HEK293 (cell line): ENCODE measurements around the gene P2RY11.

ENCODE experiments used
- SCRT2 ChIP-seq: fragments of 450-650 bp; formaldehyde crosslinking; IDR thresholded peaks from 2 replicates; pipeline ENCODE4 v1.5.1; 2016; ENCODE audit warnings: missing biosample characterization, missing genetic modification characterization
- SETDB1 ChIP-seq: IDR thresholded peaks from one replicate; pipeline ENCODE4 v1.6.1; 2017; ENCODE audit warnings: mild to moderate bottlenecking, low read length, moderate library complexity, mixed read lengths; ENCODE audit not compliant: insufficient read length
- YY1 ChIP-seq: fragments of 450-650 bp; formaldehyde crosslinking; IDR thresholded peaks from 2 replicates; pipeline ENCODE4 v1.5.1; 2018; ENCODE audit warnings: missing biosample characterization, missing genetic modification characterization
- ZBTB21 ChIP-seq: fragments of 450-650 bp; formaldehyde crosslinking; IDR thresholded peaks from 2 replicates; pipeline ENCODE4 v1.5.1; 2017; ENCODE audit warnings: missing biosample characterization, missing genetic modification characterization
- ZBTB44 ChIP-seq: fragments of 450-650 bp; IDR thresholded peaks from 2 replicates; pipeline ENCODE4 v1.5.1; 2018; ENCODE audit warnings: missing biosample characterization, mild to moderate bottlenecking, missing genetic modification characterization
- ZNF19 ChIP-seq: fragments of 450-650 bp; formaldehyde crosslinking; IDR thresholded peaks from 2 replicates; pipeline ENCODE4; 2016; ENCODE audit warnings: missing biosample characterization, missing genetic modification characterization, low read depth
- ZNF23 ChIP-seq: fragments of 450-650 bp; formaldehyde crosslinking; IDR thresholded peaks from 2 replicates; pipeline ENCODE4 v1.5.1; 2016; ENCODE audit warnings: missing biosample characterization, missing genetic modification characterization, borderline replicate concordance
- ZNF514 ChIP-seq: fragments of 450-650 bp; formaldehyde crosslinking; IDR thresholded peaks from 2 replicates; pipeline ENCODE4 v1.5.1; 2016; ENCODE audit warnings: missing biosample characterization, missing genetic modification characterization
- ZNF664 ChIP-seq: fragments of 450-650 bp; formaldehyde crosslinking; IDR thresholded peaks from 2 replicates; pipeline ENCODE4 v1.5.1; 2016; ENCODE audit warnings: missing biosample characterization, missing genetic modification characterization
- ZNF785 ChIP-seq: fragments of 450-650 bp; formaldehyde crosslinking; IDR thresholded peaks from 2 replicates; pipeline ENCODE4 v1.5.1; 2016; ENCODE audit warnings: missing biosample characterization, missing genetic modification characterization
- TF ChIP-seq, protein P1 (sequence below): fragments of 450-650 bp; formaldehyde crosslinking; IDR thresholded peaks from 2 replicates; pipeline ENCODE4 v1.5.1; 2016; ENCODE audit warnings: missing biosample characterization, missing genetic modification characterization
- TF ChIP-seq, protein P2 (sequence below): fragments of 450-650 bp; formaldehyde crosslinking; IDR thresholded peaks from 2 replicates; pipeline ENCODE4 v1.5.1; 2016; ENCODE audit warnings: missing biosample characterization, missing genetic modification characterization
- TF ChIP-seq, protein P3 (sequence below): fragments of 450-650 bp; formaldehyde crosslinking; IDR thresholded peaks from 2 replicates; pipeline ENCODE4 v1.5.1; 2016; ENCODE audit warnings: missing biosample characterization, missing genetic modification characterization

GRCh38 chr19:10086591-10087192, 24.8 kb upstream of the P2RY11 start:
- no peak for TF ChIP-seq ZNF19 (tag by site-specific recombination)
- no peak for TF ChIP-seq YY1 (tag by site-specific recombination)
- TF ChIP-seq, protein P1, sequence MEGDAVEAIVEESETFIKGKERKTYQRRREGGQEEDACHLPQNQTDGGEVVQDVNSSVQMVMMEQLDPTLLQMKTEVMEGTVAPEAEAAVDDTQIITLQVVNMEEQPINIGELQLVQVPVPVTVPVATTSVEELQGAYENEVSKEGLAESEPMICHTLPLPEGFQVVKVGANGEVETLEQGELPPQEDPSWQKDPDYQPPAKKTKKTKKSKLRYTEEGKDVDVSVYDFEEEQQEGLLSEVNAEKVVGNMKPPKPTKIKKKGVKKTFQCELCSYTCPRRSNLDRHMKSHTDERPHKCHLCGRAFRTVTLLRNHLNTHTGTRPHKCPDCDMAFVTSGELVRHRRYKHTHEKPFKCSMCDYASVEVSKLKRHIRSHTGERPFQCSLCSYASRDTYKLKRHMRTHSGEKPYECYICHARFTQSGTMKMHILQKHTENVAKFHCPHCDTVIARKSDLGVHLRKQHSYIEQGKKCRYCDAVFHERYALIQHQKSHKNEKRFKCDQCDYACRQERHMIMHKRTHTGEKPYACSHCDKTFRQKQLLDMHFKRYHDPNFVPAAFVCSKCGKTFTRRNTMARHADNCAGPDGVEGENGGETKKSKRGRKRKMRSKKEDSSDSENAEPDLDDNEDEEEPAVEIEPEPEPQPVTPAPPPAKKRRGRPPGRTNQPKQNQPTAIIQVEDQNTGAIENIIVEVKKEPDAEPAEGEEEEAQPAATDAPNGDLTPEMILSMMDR (tag by site-specific recombination), result no peak
- no peak for TF ChIP-seq ZNF514 (tag by site-specific recombination)
- TF ChIP-seq ZBTB44 (tag by site-specific recombination), result no peak
- no peak for TF ChIP-seq SETDB1
- no peak for TF ChIP-seq ZNF785 (tag by site-specific recombination)
- TF ChIP-seq, protein P2, sequence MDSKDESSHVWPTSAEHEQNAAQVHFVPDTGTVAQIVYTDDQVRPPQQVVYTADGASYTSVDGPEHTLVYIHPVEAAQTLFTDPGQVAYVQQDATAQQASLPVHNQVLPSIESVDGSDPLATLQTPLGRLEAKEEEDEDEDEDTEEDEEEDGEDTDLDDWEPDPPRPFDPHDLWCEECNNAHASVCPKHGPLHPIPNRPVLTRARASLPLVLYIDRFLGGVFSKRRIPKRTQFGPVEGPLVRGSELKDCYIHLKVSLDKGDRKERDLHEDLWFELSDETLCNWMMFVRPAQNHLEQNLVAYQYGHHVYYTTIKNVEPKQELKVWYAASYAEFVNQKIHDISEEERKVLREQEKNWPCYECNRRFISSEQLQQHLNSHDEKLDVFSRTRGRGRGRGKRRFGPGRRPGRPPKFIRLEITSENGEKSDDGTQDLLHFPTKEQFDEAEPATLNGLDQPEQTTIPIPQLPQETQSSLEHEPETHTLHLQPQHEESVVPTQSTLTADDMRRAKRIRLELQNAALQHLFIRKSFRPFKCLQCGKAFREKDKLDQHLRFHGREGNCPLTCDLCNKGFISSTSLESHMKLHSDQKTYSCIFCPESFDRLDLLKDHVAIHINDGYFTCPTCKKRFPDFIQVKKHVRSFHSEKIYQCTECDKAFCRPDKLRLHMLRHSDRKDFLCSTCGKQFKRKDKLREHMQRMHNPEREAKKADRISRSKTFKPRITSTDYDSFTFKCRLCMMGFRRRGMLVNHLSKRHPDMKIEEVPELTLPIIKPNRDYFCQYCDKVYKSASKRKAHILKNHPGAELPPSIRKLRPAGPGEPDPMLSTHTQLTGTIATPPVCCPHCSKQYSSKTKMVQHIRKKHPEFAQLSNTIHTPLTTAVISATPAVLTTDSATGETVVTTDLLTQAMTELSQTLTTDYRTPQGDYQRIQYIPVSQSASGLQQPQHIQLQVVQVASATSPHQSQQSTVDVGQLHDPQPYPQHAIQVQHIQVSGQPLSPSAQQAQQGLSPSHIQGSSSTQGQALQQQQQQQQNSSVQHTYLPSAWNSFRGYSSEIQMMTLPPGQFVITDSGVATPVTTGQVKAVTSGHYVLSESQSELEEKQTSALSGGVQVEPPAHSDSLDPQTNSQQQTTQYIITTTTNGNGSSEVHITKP (tag by site-specific recombination), result no peak
- no peak for TF ChIP-seq ZBTB21 (tag by site-specific recombination)
- no peak for TF ChIP-seq SCRT2 (tag by site-specific recombination)
- no peak for TF ChIP-seq ZNF664
- TF ChIP-seq, protein P3, sequence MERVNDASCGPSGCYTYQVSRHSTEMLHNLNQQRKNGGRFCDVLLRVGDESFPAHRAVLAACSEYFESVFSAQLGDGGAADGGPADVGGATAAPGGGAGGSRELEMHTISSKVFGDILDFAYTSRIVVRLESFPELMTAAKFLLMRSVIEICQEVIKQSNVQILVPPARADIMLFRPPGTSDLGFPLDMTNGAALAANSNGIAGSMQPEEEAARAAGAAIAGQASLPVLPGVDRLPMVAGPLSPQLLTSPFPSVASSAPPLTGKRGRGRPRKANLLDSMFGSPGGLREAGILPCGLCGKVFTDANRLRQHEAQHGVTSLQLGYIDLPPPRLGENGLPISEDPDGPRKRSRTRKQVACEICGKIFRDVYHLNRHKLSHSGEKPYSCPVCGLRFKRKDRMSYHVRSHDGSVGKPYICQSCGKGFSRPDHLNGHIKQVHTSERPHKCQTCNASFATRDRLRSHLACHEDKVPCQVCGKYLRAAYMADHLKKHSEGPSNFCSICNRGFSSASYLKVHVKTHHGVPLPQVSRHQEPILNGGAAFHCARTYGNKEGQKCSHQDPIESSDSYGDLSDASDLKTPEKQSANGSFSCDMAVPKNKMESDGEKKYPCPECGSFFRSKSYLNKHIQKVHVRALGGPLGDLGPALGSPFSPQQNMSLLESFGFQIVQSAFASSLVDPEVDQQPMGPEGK, result no peak
- no peak for TF ChIP-seq ZNF23 (tag by site-specific recombination)
